Kidney (tissue), 14 donors: ENCODE data around the gene MORN1. TPM values are rescaled to one million over a fixed set of nuclear protein-coding genes. Genes with fewer than 3 reads are reported as not detected.

Experiments used
- DNase-seq, 5 donors: peaks; one replicate each; pipeline ENCODE4 v3.0.0-alpha.2; 2013 to 2020
- FAIRE-seq: peaks from 2 replicates; lab custom pipeline; 2012; peaks lifted over from hg19 to GRCh38; lab: Jason Lieb, UNC
- H3K27ac ChIP-seq, 2 donors: one replicate each; pipeline ENCODE4 v1.7.0; 2013; ENCODE audit warnings: low read depth in 2 of 2, low read length in 2 of 2, inconsistent platforms in 1 of 2
- H3K27me3 ChIP-seq: one replicate; pipeline ENCODE4 v1.7.1; 2013; ENCODE audit warnings: low read length, inconsistent platforms; ENCODE audit not compliant: control insufficient read depth, insufficient read depth
- H3K36me3 ChIP-seq, 3 donors: one replicate each; pipeline versions ENCODE4 v1.7.0 to v1.7.1; 2013; ENCODE audit warnings: low read length in 3 of 3, control low read depth in 1 of 3, inconsistent platforms in 1 of 3; ENCODE audit not compliant: insufficient read depth in 3 of 3, control insufficient read depth in 2 of 3
- H3K4me1 ChIP-seq, 3 donors: one replicate each; pipeline versions ENCODE4 v1.7.0 to v1.7.1; 2013; ENCODE audit warnings: low read length in 3 of 3, inconsistent platforms in 1 of 3, low read depth in 1 of 3; ENCODE audit not compliant: control insufficient read depth in 2 of 3, insufficient read depth in 2 of 3
- H3K4me3 ChIP-seq, 3 donors: one replicate each; pipeline versions ENCODE4 v1.7.0 to v1.8.1; 2013; ENCODE audit warnings: low read length in 3 of 3, control low read depth in 1 of 3, inconsistent platforms in 1 of 3
- H3K9ac ChIP-seq, 3 donors: one replicate each; pipeline versions ENCODE4 v1.7.0 to v1.7.1; 2013; ENCODE audit warnings: low read length in 3 of 3, control low read depth in 1 of 3, inconsistent platforms in 1 of 3
- H3K9me3 ChIP-seq, 3 donors: one replicate each; pipeline versions ENCODE4 v1.7.0 to v1.7.1; 2013; ENCODE audit warnings: low read length in 3 of 3, control low read depth in 1 of 3, inconsistent platforms in 1 of 3; ENCODE audit not compliant: control insufficient read depth in 2 of 3, insufficient read depth in 1 of 3
- intact Hi-C: fragments of 100-400 bp; cut with DNase I; formaldehyde crosslinking; loops from one replicate; pipeline ENCODE4 v1.11.1; 2022
- polyA plus RNA-seq: library from polyadenylated mRNA; stranded (reverse); fragments of 350-450 nt; fragmentation: Illumina TruSeq; extraction: RNeasy Lipid Tissue Mini Kit (QIAGEN cat#74804); gene quantifications from one replicate; pipeline ENCODE4 v1.2.3, GENCODE V29; 2014; ENCODE audit warnings: low read depth, low replicate concordance; ENCODE audit not compliant: insufficient read depth
- total RNA-seq: library from RNA; stranded (reverse); fragmentation: NEBNext Ultra II Directional; extraction: Animal tissue kit (Norgen Biotek cat#: 25700); gene quantifications from one replicate; pipeline ENCODE4 v1.2.1, GENCODE V29; 2021
- TF ChIP-seq, protein P1 (sequence below): IDR thresholded peaks from 3 replicates; pipeline ENCODE4 v1.5.1; 2012; ENCODE audit warnings: mild to moderate bottlenecking, moderate library complexity, borderline replicate concordance; ENCODE audit not compliant: insufficient read depth; ENCODE audit errors: extremely low read depth
- donor health status: control.
- donor health status: control.
- donor health status: control.
- donor health status: control.
- donor health status: control.
- donor health status: DM: yes; HTN: yes; CAD: no.
- donor health status: Normal renal cell carcinoma (clear cell type).

Gene MORN1
- total and polyA plus RNA-seq, 2 donors from 2014 or later, result 9.0 to 24.7 TPM

- H3K9ac ChIP-seq, result no peak overlapping the region
Measured at GRCh38 chr1:2316451-2316961, 74.8 kb downstream of the MORN1 start.

DNA sequence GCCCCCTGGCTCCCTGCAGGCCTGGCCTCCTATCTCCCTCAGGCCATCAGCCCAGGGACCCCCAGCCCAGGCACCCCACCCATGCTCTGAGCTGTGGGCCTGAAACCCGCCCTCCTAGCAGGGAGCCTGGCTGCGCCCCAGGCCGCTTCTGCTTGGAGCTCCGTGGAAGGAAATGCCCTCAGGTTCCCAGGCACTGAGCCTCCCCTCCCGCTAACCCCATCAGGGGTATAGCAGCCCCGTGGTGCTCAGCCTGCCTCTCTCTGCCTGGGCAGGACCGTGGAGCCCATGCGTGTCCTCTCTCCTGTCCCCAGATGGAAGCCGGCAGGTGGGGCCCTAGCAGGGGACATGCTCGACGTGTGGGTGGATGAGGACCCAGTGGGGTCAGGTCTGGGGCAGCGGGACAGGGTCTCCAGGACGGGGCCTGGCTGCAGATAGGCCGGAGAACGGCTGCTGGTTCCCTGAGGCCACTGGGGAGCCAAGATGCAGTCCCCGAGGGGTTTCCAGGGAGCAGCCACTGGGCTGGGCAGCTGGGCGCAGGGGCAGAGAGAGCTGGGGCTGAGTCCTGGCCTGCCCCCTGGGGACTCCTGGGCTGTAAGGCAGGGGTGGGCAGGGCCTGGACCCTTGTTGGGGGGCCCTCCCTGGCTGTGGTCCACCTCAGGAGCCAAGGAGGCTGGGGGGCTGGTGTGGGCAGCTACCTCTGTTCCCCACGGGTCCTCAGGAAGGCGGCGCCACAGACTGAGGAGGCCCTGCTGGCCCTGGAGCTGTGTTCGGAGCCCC, 75.5 kb downstream of the MORN1 start:
- TF ChIP-seq, protein P1, sequence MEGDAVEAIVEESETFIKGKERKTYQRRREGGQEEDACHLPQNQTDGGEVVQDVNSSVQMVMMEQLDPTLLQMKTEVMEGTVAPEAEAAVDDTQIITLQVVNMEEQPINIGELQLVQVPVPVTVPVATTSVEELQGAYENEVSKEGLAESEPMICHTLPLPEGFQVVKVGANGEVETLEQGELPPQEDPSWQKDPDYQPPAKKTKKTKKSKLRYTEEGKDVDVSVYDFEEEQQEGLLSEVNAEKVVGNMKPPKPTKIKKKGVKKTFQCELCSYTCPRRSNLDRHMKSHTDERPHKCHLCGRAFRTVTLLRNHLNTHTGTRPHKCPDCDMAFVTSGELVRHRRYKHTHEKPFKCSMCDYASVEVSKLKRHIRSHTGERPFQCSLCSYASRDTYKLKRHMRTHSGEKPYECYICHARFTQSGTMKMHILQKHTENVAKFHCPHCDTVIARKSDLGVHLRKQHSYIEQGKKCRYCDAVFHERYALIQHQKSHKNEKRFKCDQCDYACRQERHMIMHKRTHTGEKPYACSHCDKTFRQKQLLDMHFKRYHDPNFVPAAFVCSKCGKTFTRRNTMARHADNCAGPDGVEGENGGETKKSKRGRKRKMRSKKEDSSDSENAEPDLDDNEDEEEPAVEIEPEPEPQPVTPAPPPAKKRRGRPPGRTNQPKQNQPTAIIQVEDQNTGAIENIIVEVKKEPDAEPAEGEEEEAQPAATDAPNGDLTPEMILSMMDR, result no peak
- intact Hi-C loops, result loop anchor here (10.0 kb wide), 1 partner anchor 101 kb away; no protein-coding TSS in a partner anchor
- FAIRE-seq, result no peak
- no peaks in the 10 kb centered on the region for H3K36me3 ChIP-seq
- H3K9me3 ChIP-seq, result no peaks in the 10 kb centered on the region
- peak in 2 of 5 donors; percentile 21 to 72 for DNase-seq
- H3K4me3 ChIP-seq, result no peak overlapping the region
- H3K4me1 ChIP-seq, result peaks cover 0 to 24% (median 0%) of the 10 kb centered on the region in 3 donors
- no peaks in the 10 kb centered on the region for H3K27me3 ChIP-seq
- H3K9ac ChIP-seq, result no peak overlapping the region
- H3K27ac ChIP-seq, result no peak overlapping the region

More at GRCh38 chr1:2316451-2316961, 74.8 kb downstream of the MORN1 start:
- FAIRE-seq (no peak), DNase-seq (no peak)
- Histone ChIP-seq H3K36me3 (no peaks in the 10 kb centered on the region), H3K27ac (no peak overlapping the region), H3K4me1 (peaks cover 0 to 29% (median 0%) of the 10 kb centered on the region in 3 donors), H3K27me3 (no peaks in the 10 kb centered on the region), H3K4me3 (no peak overlapping the region), H3K9me3 (no peaks in the 10 kb centered on the region)
- intact Hi-C loops, result loop anchor here (10.0 kb wide), 1 partner anchor 102 kb away; no protein-coding TSS in a partner anchor
- TF ChIP-seq, protein P1, result no peak

- TF ChIP-seq, protein P1, result peak; percentile 67
- no peaks in the 10 kb centered on the region for H3K36me3 ChIP-seq
- H3K9ac ChIP-seq, result no peak overlapping the region
- no peak for FAIRE-seq
- H3K4me1 ChIP-seq, result peaks cover 0 to 21% (median 0%) of the 10 kb centered on the region in 3 donors
- DNase-seq, result peak; percentile 85 to 93 (median 90)
- intact Hi-C loops, result loop anchor here (10.0 kb wide), 1 partner anchor 100 kb away; no protein-coding TSS in a partner anchor
- H3K27ac ChIP-seq, result peak overlapping the region in 1 of 2 donors; percentile 71
- no peaks in the 10 kb centered on the region for H3K9me3 ChIP-seq
- H3K27me3 ChIP-seq, result no peaks in the 10 kb centered on the region
- no peak overlapping the region for H3K4me3 ChIP-seq
Measured at GRCh38 chr1:2314803-2315673, 76.3 kb downstream of the MORN1 start.
